SK-N-SH (cell line): Measurements from ENCODE around the gene VTCN1. TPM values are rescaled to one million over a fixed set of nuclear protein-coding genes. Genes with fewer than 3 reads are reported as not detected.
A peak's percentile ranks its signal among the peaks of the same experiment; 100 is the strongest.

Experiments
- CTCF ChIA-PET: fragments of 300-600, 350-600 bp; formaldehyde crosslinking; extraction: SDS; loops from one replicate; lab custom pipeline; 2021; lab: Yijun Ruan, JAX
- POLR2A ChIA-PET: fragments of 350-600 bp; sonication (Branson Sonifier 250); formaldehyde crosslinking; extraction: SDS; loops from one replicate; lab custom pipeline; 2020; ENCODE audit warnings: antibody characterized with exemption, inconsistent platforms; lab: Yijun Ruan, JAX
- DNase-seq: peaks from one replicate; pipeline ENCODE4 v3.0.0; 2012
- H2AFZ ChIP-seq: fragments of 200-600 bp; sonication (generic); 2 replicates; pipeline ENCODE4 v1.8.1; 2016; ENCODE audit warnings: antibody characterized with exemption, mild to moderate bottlenecking, low read depth
- H3F3A ChIP-seq: fragments of 200-600 bp; sonication (generic); replicated peaks from 2 replicates; pipeline ENCODE3; 2016; ENCODE audit warnings: antibody characterized with exemption, mild to moderate bottlenecking; ENCODE audit not compliant: insufficient read depth
- H3K27ac ChIP-seq, 2 experiments: fragments of 200-500 bp in 1 of 2; fragments of 200-600 bp in 1 of 2; sonication (Bioruptor generic) in 1 of 2; sonication (generic), shearing (Covaris generic) in 1 of 2; 2 replicates each; pipeline versions ENCODE4 v1.5.1 to v1.6.1; 2014 to 2016; ENCODE audit warnings: low read depth in 2 of 2, inconsistent platforms in 1 of 2, low read length in 1 of 2, mild to moderate bottlenecking in 1 of 2, mixed read lengths in 1 of 2
- H3K27me3 ChIP-seq: fragments of 200-600 bp; sonication (generic), shearing (Covaris generic); 2 replicates; pipeline ENCODE4 v1.6.1; 2016; ENCODE audit warnings: mixed run types; ENCODE audit not compliant: insufficient read depth
- H3K36me3 ChIP-seq, 2 experiments: fragments of 200-500 bp in 1 of 2; fragments of 200-600 bp in 1 of 2; sonication (Bioruptor generic) in 1 of 2; sonication (generic) in 1 of 2; replicated peaks in 1 of 2; 2 replicates each; pipeline versions ENCODE3 to v1.5.1; 2014 to 2016; ENCODE audit warnings: low read length in 1 of 2, mild to moderate bottlenecking in 1 of 2; ENCODE audit not compliant: insufficient read depth in 2 of 2, control insufficient read depth in 1 of 2
- H3K4me1 ChIP-seq, 2 experiments: fragments of 200-500 bp in 1 of 2; fragments of 200-600 bp in 1 of 2; sonication (Bioruptor generic) in 1 of 2; sonication (generic), shearing (Covaris generic) in 1 of 2; 2 replicates each; pipeline versions ENCODE4 v1.5.1 to v1.6.1; 2014 to 2016; ENCODE audit warnings: low read depth in 1 of 2, low read length in 1 of 2, mixed run types in 1 of 2; ENCODE audit not compliant: insufficient read depth in 2 of 2, control insufficient read depth in 1 of 2
- H3K4me2 ChIP-seq: fragments of 200-600 bp; sonication (generic), shearing (Covaris generic); 2 replicates; pipeline ENCODE4 v1.6.1; 2017; ENCODE audit warnings: mixed run types
- H3K4me3 ChIP-seq, 2 experiments: fragments of 200-500 bp in 1 of 2; fragments of 200-600 bp in 1 of 2; sonication (Bioruptor generic) in 1 of 2; sonication (generic), shearing (Covaris generic) in 1 of 2; 2 replicates each; pipeline versions ENCODE4 v1.5.1 to v1.8.1; 2014 to 2016; ENCODE audit warnings: low read depth in 2 of 2, inconsistent platforms in 1 of 2, low read length in 1 of 2, mild to moderate bottlenecking in 1 of 2, mixed read lengths in 1 of 2, moderate library complexity in 1 of 2
- H3K79me2 ChIP-seq: fragments of 200-600 bp; sonication (generic); 2 replicates; pipeline ENCODE4 v1.8.1; 2017; ENCODE audit warnings: mild to moderate bottlenecking; ENCODE audit not compliant: insufficient read depth
- H3K9ac ChIP-seq: fragments of 200-600 bp; sonication (generic); 2 replicates; pipeline ENCODE4 v1.6.1; 2017; ENCODE audit warnings: mixed run types
- H3K9me2 ChIP-seq: fragments of 200-600 bp; sonication (generic); 2 replicates; pipeline ENCODE4 v1.6.1; 2017; ENCODE audit warnings: mixed run types
- H3K9me3 ChIP-seq: fragments of 200-600 bp; sonication (generic); 2 replicates; pipeline ENCODE4 v1.6.1; 2017; ENCODE audit warnings: mixed run types, mild to moderate bottlenecking, moderate library complexity
- H4K20me1 ChIP-seq: fragments of 200-600 bp; sonication (generic); 2 replicates; pipeline ENCODE4 v1.6.1; 2017; ENCODE audit warnings: mild to moderate bottlenecking, mixed run types; ENCODE audit not compliant: insufficient read depth
- ELF1 ChIP-seq: IDR thresholded peaks from 2 replicates; pipeline ENCODE4 v1.4.0; 2012
- EZH2phosphoT487 ChIP-seq: fragments of 200-600 bp; sonication (generic); IDR thresholded peaks from 2 replicates; pipeline ENCODE4 v1.6.1; 2017; ENCODE audit warnings: low read depth, mixed run types, mild to moderate bottlenecking, antibody characterized with exemption, moderate library complexity, borderline replicate concordance
- FOXJ3 ChIP-seq: sonication (generic); formaldehyde crosslinking; IDR thresholded peaks from 2 replicates; pipeline ENCODE4 v1.5.1; 2020; ENCODE audit warnings: mild to moderate bottlenecking, missing genetic modification reagents
- GABPA ChIP-seq: IDR thresholded peaks from 2 replicates; pipeline ENCODE4 v1.4.0; 2012; ENCODE audit warnings: low read depth, mild to moderate bottlenecking
- GATA2 ChIP-seq: sonication (generic); formaldehyde crosslinking; IDR thresholded peaks from 2 replicates; pipeline ENCODE4 v1.5.0; 2020; ENCODE audit warnings: mild to moderate bottlenecking, missing genetic modification reagents
- MXI1 ChIP-seq: IDR thresholded peaks from 2 replicates; pipeline ENCODE4 v1.6.1; 2012; ENCODE audit warnings: mild to moderate bottlenecking, low read depth, low read length, improper control_type of control experiment
- PBX3 ChIP-seq: IDR thresholded peaks from 2 replicates; pipeline ENCODE4; 2012
- POLR2AphosphoS5 ChIP-seq: IDR thresholded peaks from 2 replicates; pipeline ENCODE4 v1.6.1; 2012; ENCODE audit warnings: low read depth, low read length
- RAD21 ChIP-seq: IDR thresholded peaks from 2 replicates; pipeline ENCODE4 v1.6.1; 2012; ENCODE audit warnings: mild to moderate bottlenecking, low read length
- SIN3A ChIP-seq: IDR thresholded peaks from 2 replicates; pipeline ENCODE4 v1.6.1; 2012; ENCODE audit warnings: low read depth, mild to moderate bottlenecking, low read length, moderate library complexity, borderline replicate concordance
- TAF1 ChIP-seq: IDR thresholded peaks from 2 replicates; pipeline ENCODE4 v1.6.1; 2012; ENCODE audit warnings: low read depth, mild to moderate bottlenecking, low read length, moderate library complexity, borderline replicate concordance
- YY1 ChIP-seq: IDR thresholded peaks from 2 replicates; pipeline ENCODE4 v1.4.0; 2012; ENCODE audit warnings: low read depth, mild to moderate bottlenecking
- WGBS: methylation state at CpG from one replicate; pipeline ENCODE4 v1.1.6; 2017; ENCODE audit warnings: low lambda C conversion rate; 5-methylcytosine and 5-hydroxymethylcytosine counted together
- polyA plus RNA-seq, 3 experiments: library from polyadenylated mRNA; depleted of rRNA; stranded (reverse); fragments of >200 nt; gene quantifications; 2 replicates each; pipeline ENCODE4 v1.2.3, GENCODE V29; 2012

VTCN1 gene
- polyA plus RNA-seq, 1 of the 3 experiments (the other 2 are of a cell fraction), result not detected

GRCh38 chr1:117173691-117174090 is 37.0 kb downstream of the VTCN1 start:
- no peaks in the 10 kb centered on the region for H3F3A ChIP-seq
- H3K4me1 ChIP-seq, result peaks cover 0 to 2% of the 10 kb centered on the region in 2 experiments; a peak in 1 of 4 replicates
- DNase-seq, result peak; percentile 44
- ChIA-PET CTCF (interaction anchor here (1.0 to 1.6 kb wide), 3 partner anchors 13 to 111 kb away, joined by 3 to 4 read pairs (median 4); no protein-coding TSS in a partner anchor), POLR2A (no interaction called here)
- no peak overlapping the region for H3K4me3 ChIP-seq
- no peaks in the 10 kb centered on the region for H3K9me3 ChIP-seq
- H3K27ac ChIP-seq, result no peak overlapping the region
- no peaks in the 10 kb centered on the region for H3K9me2 ChIP-seq
- no peaks in the 10 kb centered on the region for H4K20me1 ChIP-seq
- H3K36me3 ChIP-seq, result no peaks in the 10 kb centered on the region
- no peak overlapping the region for H3K4me2 ChIP-seq
- no peaks in the 10 kb centered on the region for H3K27me3 ChIP-seq
- H3K9ac ChIP-seq, result no peak overlapping the region
- no peak overlapping the region for H2AFZ ChIP-seq
- 25% methylated on average over 6 of the region's 6 CpGs for WGBS
- no peaks in the 10 kb centered on the region for H3K79me2 ChIP-seq
- TF ChIP-seq GATA2 (CRISPR knock-in tag) (peak; percentile 57), MXI1 (peak; percentile 30; the same call in 1 of the 2 replicates), POLR2AphosphoS5 (no peak), FOXJ3 (no peak)

- H3K4me1 ChIP-seq, result peaks cover 0 to 2% of the 10 kb centered on the region in 2 experiments; a peak in 1 of 4 replicates
- no peak overlapping the region for H3K4me3 ChIP-seq
- no peaks in the 10 kb centered on the region for H3K9me3 ChIP-seq
- no peak overlapping the region for H3K27ac ChIP-seq
- no peaks in the 10 kb centered on the region for H3F3A ChIP-seq
- no peaks in the 10 kb centered on the region for H4K20me1 ChIP-seq
- H3K27me3 ChIP-seq, result no peaks in the 10 kb centered on the region
- WGBS, result 87% methylated on average over 10 of the region's 10 CpGs
- no peaks in the 10 kb centered on the region for H3K36me3 ChIP-seq
- H3K9me2 ChIP-seq, result no peaks in the 10 kb centered on the region
- TF ChIP-seq TAF1 (no peak), PBX3 (no peak), ELF1 (no peak), YY1 (no peak), EZH2phosphoT487 (no peak), SIN3A (no peak), GATA2 (CRISPR knock-in tag) (no peak), MXI1 (no peak), FOXJ3 (no peak), GABPA (no peak), RAD21 (no peak)
- CTCF ChIA-PET, result interaction anchor here (1.5 kb wide), 1 partner anchor 111 kb away, joined by 4 read pairs; no protein-coding TSS in a partner anchor
- H3K4me2 ChIP-seq, result no peak overlapping the region
- no peak overlapping the region for H3K9ac ChIP-seq
- POLR2A ChIA-PET, result no interaction called here
- H2AFZ ChIP-seq, result no peak overlapping the region
- no peaks in the 10 kb centered on the region for H3K79me2 ChIP-seq
- DNase-seq, result no peak
Measured at GRCh38 chr1:117173006-117173405, 37.7 kb downstream of the VTCN1 start.
